CD4-positive, CD25-positive, alpha-beta regulatory T cell (primary cell): ENCODE results near the gene IGFBP5. TPM values are rescaled to one million over a fixed set of nuclear protein-coding genes. Genes with fewer than 3 reads are reported as not detected.
A peak's percentile ranks its signal among the peaks of the same experiment; 100 is the strongest.

Experiments
- ATAC-seq, 2 donors: fragments of 150-1000 bp; cut with Tn5 transposase; one replicate each; pipeline ENCODE4 v1.10.0; 2021; ENCODE audit warnings: low read depth in 2 of 2, moderate number of reproducible peaks in 2 of 2, moderate library complexity in 1 of 2
- DNase-seq, 3 donors: peaks; one replicate each; pipeline versions ENCODE4 v3.0.0 to v3.0.0-alpha.2; 2012 to 2022; ENCODE audit warnings: mixed read lengths in 1 of 3
- H3K27ac ChIP-seq: one replicate; pipeline ENCODE4 v1.7.0; 2013; ENCODE audit warnings: mild to moderate bottlenecking, low read length; ENCODE audit not compliant: insufficient read depth, poor library complexity, severe bottlenecking
- H3K27me3 ChIP-seq: one replicate; pipeline ENCODE4 v1.7.0; 2013; ENCODE audit warnings: low read length; ENCODE audit not compliant: control insufficient read depth, insufficient read depth
- H3K36me3 ChIP-seq: one replicate; pipeline ENCODE4 v1.7.0; 2013; ENCODE audit warnings: mild to moderate bottlenecking, low read length, moderate library complexity; ENCODE audit not compliant: control insufficient read depth, insufficient read depth
- H3K4me1 ChIP-seq: 2 replicates; pipeline ENCODE4 v1.7.0; 2013; ENCODE audit warnings: mild to moderate bottlenecking, low read length; ENCODE audit not compliant: insufficient read depth, control insufficient read depth, poor library complexity, severe bottlenecking
- H3K4me3 ChIP-seq: one replicate; pipeline ENCODE4 v1.7.0; 2013; ENCODE audit warnings: low read depth, mild to moderate bottlenecking, low read length, moderate library complexity
- H3K9me3 ChIP-seq, 2 experiments: 1 replicate in 1 of 2; 2 replicates in 1 of 2; pipeline ENCODE4 v1.7.0; 2013; ENCODE audit warnings: low read length in 2 of 2, mild to moderate bottlenecking in 1 of 2, moderate library complexity in 1 of 2; ENCODE audit not compliant: control insufficient read depth in 2 of 2
- H3K27ac Mint-ChIP-seq, 3 donors: one replicate each; pipeline ENCODE4 v1.8.0; 2020 to 2022; ENCODE audit warnings: mild to moderate bottlenecking in 3 of 3, mixed read lengths in 3 of 3, moderate library complexity in 2 of 3
- H3K27me3 Mint-ChIP-seq: one replicate; pipeline ENCODE4 v1.8.0; 2022; ENCODE audit warnings: mild to moderate bottlenecking, mixed read lengths
- H3K36me3 Mint-ChIP-seq: one replicate; pipeline ENCODE4 v1.8.0; 2020; ENCODE audit warnings: mixed read lengths
- H3K4me1 Mint-ChIP-seq, 4 donors: one replicate each; pipeline ENCODE4 v1.8.0; 2020 to 2022; ENCODE audit warnings: mixed read lengths in 4 of 4, mild to moderate bottlenecking in 1 of 4
- H3K4me3 Mint-ChIP-seq, 4 donors: one replicate each; pipeline ENCODE4 v1.8.0; 2020 to 2022; ENCODE audit warnings: mild to moderate bottlenecking in 4 of 4, mixed read lengths in 4 of 4, moderate library complexity in 3 of 4
- H3K9me3 Mint-ChIP-seq, 7 donors: one replicate each; pipeline ENCODE4 v1.8.0; 2020 to 2022; ENCODE audit warnings: mixed read lengths in 7 of 7, mild to moderate bottlenecking in 3 of 7, moderate library complexity in 2 of 7
- polyA plus RNA-seq, 4 donors: library from polyadenylated mRNA; unstranded; fragments of 300-500 nt; fragmentation: Illumina TruSeq; gene quantifications; one replicate each; pipeline ENCODE4 v1.2.3, GENCODE V29; 2021
- total RNA-seq: library from RNA; stranded (reverse); gene quantifications from one replicate; pipeline ENCODE4 v1.2.3, GENCODE V29; 2022

The IGFBP5 gene
- total and polyA plus RNA-seq, 5 donors from 2014 or later = 0.05 TPM; not detected in 4

GRCh38 chr2:216654528-216655052, 40.8 kb downstream of the IGFBP5 start:
- no peak for ATAC-seq

DNA sequence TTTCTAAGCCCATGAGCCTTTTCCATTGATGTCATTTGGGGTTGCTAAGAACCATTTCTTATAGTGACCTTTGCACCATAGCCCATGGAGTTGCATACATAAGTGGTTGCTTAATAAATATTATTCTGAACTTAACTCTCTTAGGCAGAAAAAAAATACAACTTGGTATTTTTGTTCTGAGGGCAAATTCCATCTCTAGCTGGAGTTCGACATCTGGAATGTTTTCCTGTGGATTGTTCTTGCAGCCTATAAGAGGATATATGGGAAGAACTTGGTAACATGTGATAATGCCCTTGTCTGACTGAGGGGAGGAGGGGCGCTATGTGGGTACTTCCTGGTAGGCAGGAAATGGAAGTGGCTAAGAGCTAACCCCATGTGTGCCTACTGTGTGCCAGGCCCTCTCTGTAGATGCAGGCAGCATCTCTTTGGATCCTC, 41.4 kb downstream of the IGFBP5 start:
- Mint-ChIP-seq H3K27me3 (peaks cover 4% of the 10 kb centered on the region), H3K4me3 (no peak overlapping the region), H3K27ac (no peak overlapping the region), H3K36me3 (no peaks in the 10 kb centered on the region), H3K4me1 (no peaks in the 10 kb centered on the region), H3K9me3 (no peaks in the 10 kb centered on the region)
- Histone ChIP-seq H3K9me3 (no peaks in the 10 kb centered on the region), H3K27me3 (no peaks in the 10 kb centered on the region), H3K4me1 (no peaks in the 10 kb centered on the region), H3K27ac (no peak overlapping the region), H3K36me3 (no peaks in the 10 kb centered on the region), H3K4me3 (no peak overlapping the region)
- no peak for ATAC-seq
- peak in 1 of 3 donors; percentile 14 for DNase-seq

More at GRCh38 chr2:216654528-216655052, 40.8 kb downstream of the IGFBP5 start:
- H3K9me3 ChIP-seq = no peaks in the 10 kb centered on the region
- no peaks in the 10 kb centered on the region for H3K27me3 ChIP-seq
- no peak for DNase-seq
- Mint-ChIP-seq H3K4me1 (no peaks in the 10 kb centered on the region), H3K9me3 (no peaks in the 10 kb centered on the region), H3K4me3 (no peak overlapping the region), H3K27ac (no peak overlapping the region), H3K36me3 (no peaks in the 10 kb centered on the region), H3K27me3 (peaks cover 4% of the 10 kb centered on the region)
- no peaks in the 10 kb centered on the region for H3K36me3 ChIP-seq
- no peak overlapping the region for H3K4me3 ChIP-seq
- no peaks in the 10 kb centered on the region for H3K4me1 ChIP-seq
- H3K27ac ChIP-seq = no peak overlapping the region

- no peaks in the 10 kb centered on the region for H3K27me3 ChIP-seq
Measured at GRCh38 chr2:216653093-216653799, 42.1 kb downstream of the IGFBP5 start.

DNA sequence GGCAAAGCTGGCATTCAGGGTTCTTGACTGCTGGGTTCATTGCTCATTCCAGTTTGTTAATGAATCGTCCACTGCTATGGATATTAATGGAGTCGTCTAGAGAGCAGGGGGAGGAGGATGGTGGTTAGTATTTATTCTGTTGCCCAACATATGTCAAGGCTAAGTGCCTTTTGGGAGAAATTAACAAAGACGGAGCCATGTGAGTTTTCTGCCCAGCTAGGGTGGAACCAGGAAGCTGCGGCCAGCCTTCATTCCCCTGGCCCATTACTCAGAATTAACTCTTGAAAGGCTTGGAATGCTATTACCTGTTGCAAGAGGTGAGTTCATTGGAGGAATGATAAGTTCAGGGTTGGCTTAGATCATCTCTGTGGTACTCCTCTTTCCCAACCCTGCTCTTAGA, 42.8 kb downstream of the IGFBP5 start:
- ATAC-seq (no peak), DNase-seq (no peak)
- Histone ChIP-seq H3K27me3 (no peaks in the 10 kb centered on the region), H3K4me1 (no peaks in the 10 kb centered on the region), H3K9me3 (no peaks in the 10 kb centered on the region), H3K27ac (no peak overlapping the region), H3K4me3 (no peak overlapping the region), H3K36me3 (no peaks in the 10 kb centered on the region)
- H3K27me3 Mint-ChIP-seq = peaks cover 4% of the 10 kb centered on the region
- no peak overlapping the region for H3K27ac Mint-ChIP-seq
- H3K4me3 Mint-ChIP-seq = no peak overlapping the region
- no peaks in the 10 kb centered on the region for H3K4me1 Mint-ChIP-seq
- no peaks in the 10 kb centered on the region for H3K9me3 Mint-ChIP-seq
- H3K36me3 Mint-ChIP-seq = no peaks in the 10 kb centered on the region

More at GRCh38 chr2:216653093-216653799, 42.1 kb downstream of the IGFBP5 start:
- ATAC-seq (no peak), DNase-seq (no peak)
- Histone ChIP-seq H3K9me3 (no peaks in the 10 kb centered on the region), H3K4me3 (no peak overlapping the region), H3K36me3 (no peaks in the 10 kb centered on the region), H3K27ac (no peak overlapping the region), H3K4me1 (no peaks in the 10 kb centered on the region)
- Mint-ChIP-seq H3K4me3 (no peak overlapping the region), H3K27me3 (peaks cover 6% of the 10 kb centered on the region), H3K36me3 (no peaks in the 10 kb centered on the region), H3K4me1 (no peaks in the 10 kb centered on the region), H3K9me3 (no peaks in the 10 kb centered on the region), H3K27ac (no peak overlapping the region)

GRCh38 chr2:216651351-216651881, 43.9 kb downstream of the IGFBP5 start:
- H3K9me3 ChIP-seq = no peaks in the 10 kb centered on the region
- H3K36me3 Mint-ChIP-seq = no peaks in the 10 kb centered on the region
- no peaks in the 10 kb centered on the region for H3K36me3 ChIP-seq
- peaks cover 4% of the 10 kb centered on the region for H3K27me3 Mint-ChIP-seq
- no peaks in the 10 kb centered on the region for H3K4me1 Mint-ChIP-seq
- H3K4me1 ChIP-seq = no peaks in the 10 kb centered on the region
- ATAC-seq (no peak), DNase-seq (no peak)
- no peak overlapping the region for H3K27ac ChIP-seq
- peaks cover 0 to 1% (median 0%) of the 10 kb centered on the region in 7 donors for H3K9me3 Mint-ChIP-seq
- no peaks in the 10 kb centered on the region for H3K27me3 ChIP-seq
- no peak overlapping the region for H3K4me3 Mint-ChIP-seq
- no peak overlapping the region for H3K4me3 ChIP-seq
- no peak overlapping the region for H3K27ac Mint-ChIP-seq

DNA sequence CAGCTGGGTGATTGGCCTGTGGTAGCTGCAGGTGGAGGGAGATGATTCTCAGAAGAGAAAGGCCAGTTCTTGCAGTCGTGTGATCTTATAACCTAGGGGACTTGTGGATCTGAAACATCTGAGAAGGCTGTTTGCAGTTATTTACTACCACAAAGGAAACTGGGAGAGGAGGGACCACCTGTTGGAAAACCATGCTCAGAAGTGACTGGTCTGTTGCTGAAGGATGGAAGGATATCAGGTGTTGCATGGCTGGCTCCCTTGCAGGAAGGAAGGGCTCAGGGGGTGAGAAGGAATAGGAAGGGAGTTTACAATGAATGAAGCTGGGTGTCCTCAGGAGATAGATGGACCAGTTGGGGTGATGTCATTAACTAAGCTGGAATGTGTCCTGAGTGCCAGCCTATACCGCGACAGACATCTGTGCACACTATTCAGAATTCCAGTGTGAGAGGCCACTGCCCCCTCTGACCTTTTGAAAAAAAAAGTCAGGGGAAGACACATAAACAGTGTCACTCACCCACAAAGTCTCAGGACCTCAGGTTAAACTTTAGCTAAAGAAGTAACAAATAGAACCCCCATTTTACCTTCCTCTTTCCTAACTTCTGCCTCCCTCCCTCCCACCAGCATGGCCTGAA, 44.6 kb downstream of the IGFBP5 start:
- Histone ChIP-seq H3K4me3 (no peak overlapping the region), H3K36me3 (no peaks in the 10 kb centered on the region), H3K9me3 (no peaks in the 10 kb centered on the region), H3K4me1 (no peaks in the 10 kb centered on the region), H3K27ac (no peak overlapping the region), H3K27me3 (no peaks in the 10 kb centered on the region)
- Mint-ChIP-seq H3K27ac (no peak overlapping the region), H3K27me3 (peaks cover 4% of the 10 kb centered on the region), H3K4me3 (no peak overlapping the region), H3K9me3 (peaks cover 0 to 2% (median 0%) of the 10 kb centered on the region in 7 donors), H3K36me3 (no peaks in the 10 kb centered on the region), H3K4me1 (no peaks in the 10 kb centered on the region)
- DNase-seq (no peak), ATAC-seq (no peak)

DNA sequence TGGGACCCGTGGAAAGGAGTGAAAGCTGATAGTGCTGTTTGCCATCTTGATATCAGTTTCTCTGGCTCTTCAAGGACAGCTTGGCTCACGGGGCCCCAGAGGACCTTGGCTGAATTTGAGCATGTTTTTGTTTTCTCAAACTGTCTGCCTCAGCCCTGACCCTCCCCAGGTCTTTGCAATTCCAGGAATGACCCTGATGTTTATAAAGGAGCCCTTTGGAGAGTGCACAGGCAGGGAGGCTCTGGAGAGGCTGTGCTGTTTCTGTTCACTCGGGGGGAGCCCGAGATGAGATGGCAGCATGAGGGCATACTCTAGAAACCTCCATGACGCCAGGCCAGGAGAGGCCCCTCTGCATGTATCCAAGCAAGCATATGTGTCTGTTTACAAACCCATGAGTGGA, 45.8 kb downstream of the IGFBP5 start:
- no peak for ATAC-seq
- H3K36me3 ChIP-seq = no peaks in the 10 kb centered on the region
- H3K4me1 Mint-ChIP-seq = no peaks in the 10 kb centered on the region
- H3K4me3 ChIP-seq = no peak overlapping the region
- H3K4me1 ChIP-seq = no peaks in the 10 kb centered on the region
- H3K9me3 Mint-ChIP-seq = peaks cover 0 to 2% (median 0%) of the 10 kb centered on the region in 7 donors
- H3K36me3 Mint-ChIP-seq = no peaks in the 10 kb centered on the region
- H3K27me3 Mint-ChIP-seq = peaks cover 4% of the 10 kb centered on the region
- no peaks in the 10 kb centered on the region for H3K9me3 ChIP-seq
- peaks cover 2% of the 10 kb centered on the region for H3K27me3 ChIP-seq
- no peak overlapping the region for H3K27ac ChIP-seq
- DNase-seq = no peak
- no peak overlapping the region for H3K27ac Mint-ChIP-seq
- H3K4me3 Mint-ChIP-seq = no peak overlapping the region
